AG04450 (cell line): Measurements from ENCODE around the gene TMEFF1. TPM values are rescaled to one million over a fixed set of nuclear protein-coding genes. Genes with fewer than 3 reads are reported as not detected.
"Not testable (repeated sequence)": the region's sequence is repeated elsewhere in the genome, so short reads cannot be mapped to it uniquely, and the experiment has no call there.

Experiments used
- CTCF ChIA-PET: fragments of 300-600, 350-600 bp; formaldehyde crosslinking; extraction: SDS; loops from one replicate; lab custom pipeline; 2022; ENCODE audit warnings: antibody characterized with exemption, inconsistent platforms; lab: Charles Lee
- POLR2A ChIA-PET: fragments of 350-600 bp; formaldehyde crosslinking; extraction: SDS; loops from one replicate; lab custom pipeline; 2021; ENCODE audit warnings: antibody characterized with exemption, inconsistent platforms; lab: Yijun Ruan, JAX
- DNase-seq: peaks from one replicate; pipeline ENCODE4 v3.0.0-alpha.2; 2011; ENCODE audit warnings: low read depth, low spot score
- H3K27ac ChIP-seq: one replicate; pipeline ENCODE4 v1.5.1; 2012; ENCODE audit warnings: low read depth, low read length, control low read depth
- H3K27me3 ChIP-seq: one replicate; pipeline ENCODE4 v1.6.0; 2012; ENCODE audit warnings: low read length; ENCODE audit not compliant: control insufficient read depth, insufficient read depth
- H3K4me3 ChIP-seq: 2 replicates; pipeline ENCODE4 v1.5.1; 2011; ENCODE audit warnings: mild to moderate bottlenecking, low read depth, low read length, control low read depth
- H3K9me3 ChIP-seq: 2 replicates; pipeline ENCODE4 v1.5.1; 2012; ENCODE audit warnings: low read length; ENCODE audit not compliant: control insufficient read depth, insufficient read depth
- CTCF ChIP-seq: IDR thresholded peaks from 2 replicates; pipeline ENCODE4 v1.5.1; 2011; ENCODE audit warnings: low read depth, low read length, control low read depth, inconsistent platforms
- polyA plus RNA-seq: library from polyadenylated mRNA; depleted of rRNA; stranded (reverse); fragments of >200 nt; gene quantifications from 2 replicates; pipeline ENCODE4 v1.2.3, GENCODE V29; 2011

TMEFF1 gene
- polyA plus RNA-seq, 1 experiment, result 0.45 TPM

GRCh38 chr9:100498592-100498991 is 25.6 kb downstream of the TMEFF1 start:
- CTCF ChIA-PET, result no interaction called here

DNA sequence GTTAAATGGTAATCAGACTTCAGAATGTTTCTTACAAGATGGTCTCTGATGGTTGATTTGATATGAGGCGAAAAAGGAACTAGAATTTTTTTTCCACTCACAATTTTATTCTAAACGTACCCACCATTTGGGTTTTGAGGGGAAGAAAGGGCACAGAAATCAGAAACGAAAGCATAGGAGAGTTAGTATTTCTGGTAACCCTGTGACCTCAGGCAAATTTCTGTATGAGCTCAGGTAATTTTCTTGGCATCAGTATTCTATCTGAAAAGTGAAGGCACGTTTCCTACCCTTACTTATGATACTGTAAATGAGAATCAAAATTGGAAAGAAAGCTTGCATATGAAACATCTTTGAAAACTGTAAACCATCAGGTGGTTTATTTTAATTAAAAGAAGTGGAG is 26.5 kb downstream of the TMEFF1 start:
- POLR2A ChIA-PET, result no interaction called here
- CTCF ChIA-PET, result interaction anchor here (0.7 kb wide), 1 partner anchor 62 kb away, joined by 3 read pairs; no protein-coding TSS in a partner anchor
- Histone ChIP-seq H3K27me3 (no peaks in the 10 kb centered on the region), H3K27ac (no peak overlapping the region), H3K4me3 (no peak overlapping the region), H3K9me3 (no peaks in the 10 kb centered on the region)
- no peak for DNase-seq
- TF ChIP-seq CTCF, result no peak

More at GRCh38 chr9:100498592-100498991, 25.6 kb downstream of the TMEFF1 start:
- POLR2A ChIA-PET, result no interaction called here
- no peak for TF ChIP-seq CTCF
- H3K27me3 ChIP-seq, result no peaks in the 10 kb centered on the region
- no peaks in the 10 kb centered on the region for H3K9me3 ChIP-seq
- H3K27ac ChIP-seq, result no peak overlapping the region
- no peak overlapping the region for H3K4me3 ChIP-seq
- no peak for DNase-seq

DNA sequence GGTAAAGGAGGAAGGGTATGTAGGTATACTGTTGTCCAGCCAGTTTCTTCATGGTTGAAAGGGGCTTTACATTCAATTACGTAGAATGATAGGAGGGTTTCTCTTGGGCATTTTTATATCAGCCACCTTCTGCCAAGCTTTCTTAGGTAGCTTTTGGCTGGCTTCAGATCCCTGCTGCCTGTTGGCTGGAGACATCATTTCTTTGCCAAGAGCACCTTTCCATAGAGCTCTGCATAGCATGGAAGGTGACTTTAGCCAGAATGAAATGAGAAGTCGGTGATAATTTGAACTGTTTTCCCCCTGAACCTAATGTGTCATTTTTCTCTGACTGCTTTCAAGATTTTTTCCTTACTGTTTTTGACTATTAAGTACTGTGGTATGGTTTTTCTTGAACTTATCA is 26.9 kb downstream of the TMEFF1 start:
- H3K9me3 ChIP-seq, result no peaks in the 10 kb centered on the region
- CTCF ChIA-PET, result interaction anchor here (0.7 kb wide), 1 partner anchor 62 kb away, joined by 3 read pairs; no protein-coding TSS in a partner anchor
- no peak overlapping the region for H3K27ac ChIP-seq
- no peak for TF ChIP-seq CTCF
- POLR2A ChIA-PET, result no interaction called here
- H3K27me3 ChIP-seq, result no peaks in the 10 kb centered on the region
- H3K4me3 ChIP-seq, result no peak overlapping the region
- DNase-seq, result no peak

DNA sequence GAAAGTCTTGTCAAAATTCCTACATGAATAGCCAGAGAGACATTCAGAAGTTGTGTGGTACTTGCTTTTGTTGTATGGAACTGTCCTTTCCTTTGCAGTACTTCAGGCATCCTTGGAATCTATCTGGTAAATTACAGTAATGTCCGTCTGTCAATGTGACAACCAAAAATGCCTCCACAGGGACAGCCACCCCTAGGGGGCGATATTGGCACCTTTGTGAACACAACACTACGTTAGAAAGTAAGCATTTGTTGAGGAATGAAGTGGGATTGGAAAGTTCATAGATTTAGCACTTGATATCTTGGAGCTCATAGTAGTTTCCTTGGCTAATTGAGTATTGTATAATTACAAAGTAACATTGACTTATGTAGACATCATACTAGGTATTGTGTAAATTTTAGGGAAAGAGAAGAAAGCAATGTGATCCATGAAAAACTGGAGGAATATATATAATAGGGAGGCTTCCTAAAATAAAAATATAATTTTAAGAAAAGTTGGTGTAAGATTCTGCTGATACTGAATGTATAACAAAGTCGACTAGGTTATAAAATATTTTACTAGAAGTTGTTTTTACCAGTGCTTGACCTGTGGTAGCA is 32.7 kb downstream of the TMEFF1 start:
- ChIA-PET CTCF (interaction anchor here (0.6 to 1.6 kb wide), 12 partner anchors 9 to 86 kb away, joined by 3 to 7 read pairs (median 4); no protein-coding TSS in a partner anchor), POLR2A (no interaction called here)
- Histone ChIP-seq H3K27me3 (no peaks in the 10 kb centered on the region), H3K9me3 (no peaks in the 10 kb centered on the region), H3K4me3 (no peak overlapping the region), H3K27ac (no peak overlapping the region)
- peak; percentile 66 for TF ChIP-seq CTCF
- peak; percentile 4 for DNase-seq

DNA sequence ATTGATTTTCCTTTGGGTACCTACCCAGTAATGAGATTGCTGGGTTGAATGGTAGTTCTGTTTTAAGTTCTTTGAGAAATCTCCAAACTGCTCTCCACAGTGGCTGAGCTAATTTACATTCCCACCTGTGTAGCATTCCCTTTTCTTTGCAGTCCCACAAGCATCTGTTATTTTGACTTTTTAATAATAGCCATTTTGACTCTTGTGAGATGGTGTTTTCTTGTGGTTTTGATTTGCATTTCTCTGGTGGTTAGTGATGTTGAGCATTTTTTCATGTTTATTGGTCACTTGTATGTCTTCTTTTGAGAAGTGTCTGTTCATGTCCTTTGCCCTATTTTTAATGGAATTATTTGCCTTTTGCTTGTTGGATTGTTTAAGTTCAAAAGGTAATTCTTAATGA is 34.4 kb downstream of the TMEFF1 start:
- CTCF ChIA-PET, H3K4me3 ChIP-seq, H3K27me3 ChIP-seq, H3K9me3 ChIP-seq, H3K27ac ChIP-seq, DNase-seq, POLR2A ChIA-PET: not testable (repeated sequence)
